ENCODE results near the gene DCX.

GRCh38 chrX:111262086-111262485 is 149.9 kb downstream of the DCX start:
- TF ChIP-seq CTCF (IDR thresholded peaks at IDR 0.05 in 2 of 3, conservative IDR thresholded peaks at IDR 0.05 in 1 of 3; ENCODE audit: borderline replicate concordance in 1 of 3, insufficient read depth in 1 of 3, low read depth in 2 of 3, low read length in 2 of 3) (no peak), CBX3 (IDR thresholded peaks at IDR 0.05; ENCODE audit: low read depth) (no peak), POLR2A (IDR thresholded peaks at IDR 0.05; ENCODE audit: borderline replicate concordance, extremely low read depth, insufficient read depth, insufficient read length) (no peak), EZH2 (IDR thresholded peaks at IDR 0.05) (no peak), SP1 (IDR thresholded peaks at IDR 0.05; ENCODE audit: low read depth) (no peak), JUND (IDR thresholded peaks at IDR 0.05) (no peak), EZH2phosphoT487 (IDR thresholded peaks at IDR 0.05; ENCODE audit: borderline replicate concordance) (no peak), RAD21 (IDR thresholded peaks at IDR 0.05; ENCODE audit: low read depth) (no peak), YY1 (IDR thresholded peaks at IDR 0.05; ENCODE audit: extremely low read depth, insufficient replicate concordance, low read depth, low read length) (no peak), ELF1 (IDR thresholded peaks at IDR 0.05; ENCODE audit: borderline replicate concordance, low read depth) (no peak), ZFX (IDR thresholded peaks at IDR 0.05) (no peak)

Data from HCT116 (cell line).